ENCODE measurements around the gene COX19.
"Not testable (repeated sequence)": the region's sequence is repeated elsewhere in the genome, so short reads cannot be mapped to it uniquely, and the experiment has no call there.

The COX19 gene

GRCh38 chr7:1011297-1012003, 36.1 kb upstream of the COX19 start:
- DNase-seq (ENCODE audit: low read depth in 1 of 2, low spot score in 1 of 2) = no peak

- DNase-seq (ENCODE audit: low read depth in 1 of 2, low spot score in 1 of 2) = no peak
Measured at GRCh38 chr7:1010226-1010625, 34.9 kb upstream of the COX19 start.

GRCh38 chr7:1009747-1010146, 34.4 kb upstream of the COX19 start:
- no peak for DNase-seq (ENCODE audit: low read depth in 1 of 2, low spot score in 1 of 2)

- no peak for DNase-seq (ENCODE audit: low read depth in 1 of 2, low spot score in 1 of 2)
Measured at GRCh38 chr7:1008733-1009363, 33.5 kb upstream of the COX19 start.

- DNase-seq (ENCODE audit: low read depth in 1 of 2, low spot score in 1 of 2) = no peak
Measured at GRCh38 chr7:1007901-1008300, 32.6 kb upstream of the COX19 start.

GRCh38 chr7:1005303-1005702, 30.0 kb upstream of the COX19 start:
- DNase-seq (ENCODE audit: low read depth in 1 of 2, low spot score in 1 of 2) = no peak

- no peak for DNase-seq (ENCODE audit: low read depth in 1 of 2, low spot score in 1 of 2)
Measured at GRCh38 chr7:1004018-1004852, 28.9 kb upstream of the COX19 start.

- not testable (repeated sequence) for DNase-seq (ENCODE audit: low read depth in 1 of 2, low spot score in 1 of 2)
Measured at GRCh38 chr7:1002445-1002844, 27.1 kb upstream of the COX19 start.

- not testable (repeated sequence) for DNase-seq (ENCODE audit: low read depth in 1 of 2, low spot score in 1 of 2)
Measured at GRCh38 chr7:1002026-1002425, 26.7 kb upstream of the COX19 start.

- DNase-seq (ENCODE audit: low read depth in 1 of 2, low spot score in 1 of 2) = not testable (repeated sequence)
Measured at GRCh38 chr7:1001069-1001770, 25.9 kb upstream of the COX19 start.

GRCh38 chr7:999941-1000935, 24.9 kb upstream of the COX19 start:
- DNase-seq (ENCODE audit: low read depth in 1 of 2, low spot score in 1 of 2) = no peak

GRCh38 chr7:999149-999879, 24.0 kb upstream of the COX19 start:
- DNase-seq (ENCODE audit: low read depth in 1 of 2, low spot score in 1 of 2) = no peak

- no peak for DNase-seq (ENCODE audit: low read depth in 1 of 2, low spot score in 1 of 2)
Measured at GRCh38 chr7:997404-998395, 22.4 kb upstream of the COX19 start.

GRCh38 chr7:996079-996872, 20.9 kb upstream of the COX19 start:
- no peak for DNase-seq (ENCODE audit: low read depth in 1 of 2, low spot score in 1 of 2)

GRCh38 chr7:995571-995970, 20.2 kb upstream of the COX19 start:
- DNase-seq (ENCODE audit: low read depth in 1 of 2, low spot score in 1 of 2) = no peak

- DNase-seq (ENCODE audit: low read depth in 1 of 2, low spot score in 1 of 2) = no peak
Measured at GRCh38 chr7:994592-995308, 19.4 kb upstream of the COX19 start.
